ENCODE measurements around the gene HCN3. TPM values are rescaled to one million over a fixed set of nuclear protein-coding genes. Genes with fewer than 3 reads are reported as not detected.
"Not testable (repeated sequence)": the region's sequence is repeated elsewhere in the genome, so short reads cannot be mapped to it uniquely, and the experiment has no call there.

Gene HCN3
- 1.1 and 3.3 TPM in 2 replicates for total RNA-seq (2014; rRNA removed; shearing (Covaris generic))

DNA sequence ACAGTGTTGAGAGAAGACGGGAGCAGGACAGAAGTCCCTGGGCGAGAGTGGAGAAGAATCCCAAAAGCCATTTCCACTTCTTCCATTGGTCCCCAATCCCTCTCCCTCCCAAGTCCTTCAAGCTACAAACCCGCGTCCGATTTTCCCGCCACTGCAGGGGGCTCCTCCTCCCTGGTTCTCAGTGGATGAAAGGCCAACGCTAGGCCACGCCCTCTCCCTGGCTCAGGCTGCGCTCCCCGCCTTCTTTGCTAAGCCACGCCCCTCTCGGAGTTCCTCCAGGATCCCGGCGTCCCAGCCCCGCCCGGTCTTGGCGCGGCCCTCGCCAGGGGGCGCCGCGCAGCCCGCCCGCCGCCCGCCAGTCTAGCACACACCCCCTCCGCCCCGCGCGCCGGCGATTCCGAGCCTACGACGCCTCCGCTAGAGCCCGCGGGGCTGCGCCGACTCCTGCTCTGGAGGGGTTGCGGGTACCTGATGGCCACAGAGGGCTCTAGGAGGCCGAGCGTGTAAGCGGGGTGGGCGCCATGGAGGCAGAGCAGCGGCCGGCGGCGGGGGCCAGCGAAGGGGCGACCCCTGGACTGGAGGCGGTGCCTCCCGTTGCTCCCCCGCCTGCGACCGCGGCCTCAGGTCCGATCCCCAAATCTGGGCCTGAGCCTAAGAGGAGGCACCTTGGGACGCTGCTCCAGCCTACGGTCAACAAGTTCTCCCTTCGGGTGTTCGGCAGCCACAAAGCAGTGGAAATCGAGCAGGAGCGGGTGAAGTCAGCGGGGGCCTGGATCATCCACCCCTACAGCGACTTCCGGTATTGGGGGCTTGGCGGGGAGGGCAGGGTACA lies at the start of gene HCN3:
HCN3 (plus strand) TSS at position 394 of the 832 bp plus-strand sequence; CDS start at position 522, 128 bp downstream.
- in situ Hi-C loops (cut with HindIII; ENCODE audit: low sequenced_read_pairs) = no loop called here
- peak; percentile 99 for DNase-seq (ENCODE audit: low spot score)

DNA sequence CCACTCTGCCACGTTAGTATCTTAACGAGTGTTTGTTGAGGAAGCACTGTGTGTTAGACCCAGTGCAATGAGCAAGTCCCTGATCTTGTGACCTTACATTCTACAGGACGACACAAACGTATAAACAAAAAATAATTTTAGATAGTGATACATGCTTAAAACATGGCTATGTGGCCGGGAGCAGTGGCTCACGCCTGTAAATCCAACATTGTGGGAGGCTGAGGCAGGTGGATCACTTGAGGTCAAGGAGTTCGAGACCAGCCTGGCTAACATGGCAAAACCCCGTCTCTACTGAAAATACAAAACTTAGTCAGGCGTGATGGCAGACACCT lies 49.2 kb upstream of the HCN3 start:
- no peak for DNase-seq (ENCODE audit: low spot score)
- in situ Hi-C loops (cut with HindIII; ENCODE audit: low sequenced_read_pairs) = no loop called here

- in situ Hi-C loops (cut with HindIII; ENCODE audit: low sequenced_read_pairs); DNase-seq (ENCODE audit: low spot score): not testable (repeated sequence)
These were observed 46.0 kb upstream of the HCN3 start for GRCh38 chr1:155231302-155231701.

GRCh38 chr1:155232001-155232978 lies 45.0 kb upstream of the HCN3 start:
- in situ Hi-C loops (cut with HindIII; ENCODE audit: low sequenced_read_pairs); DNase-seq (ENCODE audit: low spot score): not testable (repeated sequence)

DNA sequence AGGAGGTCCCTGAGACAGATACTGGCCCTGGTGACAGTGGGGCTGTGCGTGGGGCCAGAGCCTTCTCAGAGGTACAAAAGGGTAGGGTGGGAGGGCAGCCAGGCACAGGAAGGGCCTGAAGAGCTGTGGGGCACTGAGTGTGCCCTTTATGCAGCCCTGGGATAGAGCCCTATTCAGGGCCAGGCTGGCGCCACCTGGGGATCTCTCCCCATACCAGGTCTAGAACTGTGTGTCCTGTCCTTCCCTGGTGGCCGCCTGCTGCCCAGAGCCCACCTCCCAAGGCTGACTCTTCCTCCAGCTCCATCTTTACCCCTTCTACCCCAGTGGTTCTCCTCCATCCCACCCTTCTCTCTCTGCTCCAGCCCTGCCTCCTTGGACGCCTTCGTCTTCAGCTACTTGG lies 43.8 kb upstream of the HCN3 start:
- DNase-seq (ENCODE audit: low spot score); in situ Hi-C loops (cut with HindIII; ENCODE audit: low sequenced_read_pairs): not testable (repeated sequence)

DNA sequence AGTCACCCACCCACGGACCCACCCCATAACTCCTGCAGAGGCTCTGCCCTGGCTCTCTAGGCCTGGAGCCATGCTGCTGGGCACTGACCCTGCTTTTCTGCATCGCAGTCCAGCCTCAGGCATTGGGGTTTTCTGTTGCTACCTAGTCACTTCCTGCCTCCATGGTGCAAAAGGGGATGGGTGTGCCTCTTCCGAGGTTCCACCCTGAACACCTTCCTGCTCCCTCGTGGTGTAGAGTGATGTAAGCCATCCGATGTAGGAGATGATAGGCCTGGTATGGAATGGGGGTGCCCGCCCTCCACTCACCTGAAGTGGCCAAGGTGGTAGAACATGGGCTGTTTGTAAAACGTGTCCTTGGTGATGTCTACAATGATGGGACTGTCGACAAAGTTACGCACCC lies 41.9 kb upstream of the HCN3 start:
- in situ Hi-C loops (cut with HindIII; ENCODE audit: low sequenced_read_pairs); DNase-seq (ENCODE audit: low spot score): not testable (repeated sequence)

GRCh38 chr1:155236451-155236850 lies 40.8 kb upstream of the HCN3 start:
- DNase-seq (ENCODE audit: low spot score) = no peak
- in situ Hi-C loops (cut with HindIII; ENCODE audit: low sequenced_read_pairs) = no loop called here

- peak; percentile 92 for DNase-seq (ENCODE audit: low spot score)
These were observed 36.1 kb upstream of the HCN3 start for GRCh38 chr1:155241069-155241679.

DNA sequence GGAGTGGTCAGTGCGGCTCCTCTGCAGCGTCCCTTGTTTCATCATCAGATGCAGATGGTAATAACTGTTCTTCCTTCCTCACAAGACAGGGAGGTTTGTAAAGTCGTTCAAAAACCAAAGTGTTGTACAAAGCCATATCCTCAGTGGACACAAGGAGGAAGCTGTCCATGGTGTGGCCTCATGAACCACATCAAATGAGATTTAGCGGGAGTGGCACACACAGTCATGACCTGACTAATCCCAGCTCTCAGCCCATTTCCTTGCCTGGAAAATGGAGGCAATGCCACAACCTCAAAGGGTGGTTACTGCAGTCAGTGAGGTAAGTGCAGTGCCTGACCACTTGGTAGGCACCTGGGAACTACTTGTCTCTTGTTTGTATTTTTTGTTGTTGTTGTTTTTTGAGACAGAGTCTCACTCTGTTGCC lies 35.4 kb upstream of the HCN3 start:
- DNase-seq (ENCODE audit: low spot score) = no peak
- in situ Hi-C loops (cut with HindIII; ENCODE audit: low sequenced_read_pairs) = no loop called here

More at GRCh38 chr1:155241069-155241679, 36.1 kb upstream of the HCN3 start:
- in situ Hi-C loops (cut with HindIII; ENCODE audit: low sequenced_read_pairs) = no loop called here

DNA sequence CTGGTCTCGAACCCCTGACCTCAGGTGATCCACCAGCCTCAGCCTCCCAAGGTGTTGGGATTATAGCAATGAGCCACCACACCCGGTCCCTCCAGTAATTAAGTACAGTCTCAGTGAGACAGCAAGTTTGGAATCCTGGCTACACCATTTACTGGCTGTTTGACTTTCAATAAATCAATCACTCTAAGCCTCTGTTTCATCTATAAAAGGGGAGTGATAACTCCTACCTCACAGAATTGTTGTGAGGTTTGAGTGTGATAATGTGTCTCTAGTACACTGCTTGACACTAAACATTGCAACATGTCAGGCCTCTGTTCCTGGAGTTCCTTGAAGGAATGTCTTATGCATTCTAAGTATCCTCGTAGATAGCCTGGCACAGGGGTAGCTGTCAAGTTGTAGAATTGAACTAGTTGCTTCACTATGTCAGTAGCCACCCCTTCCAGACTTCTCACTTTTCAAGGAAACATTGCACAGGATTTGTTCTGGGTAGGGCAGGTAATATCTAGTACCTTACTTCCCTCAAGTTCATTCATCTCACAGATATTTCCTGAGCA lies 34.4 kb upstream of the HCN3 start:
- in situ Hi-C loops (cut with HindIII; ENCODE audit: low sequenced_read_pairs) = no loop called here
- peak; percentile 16 for DNase-seq (ENCODE audit: low spot score)

DNA sequence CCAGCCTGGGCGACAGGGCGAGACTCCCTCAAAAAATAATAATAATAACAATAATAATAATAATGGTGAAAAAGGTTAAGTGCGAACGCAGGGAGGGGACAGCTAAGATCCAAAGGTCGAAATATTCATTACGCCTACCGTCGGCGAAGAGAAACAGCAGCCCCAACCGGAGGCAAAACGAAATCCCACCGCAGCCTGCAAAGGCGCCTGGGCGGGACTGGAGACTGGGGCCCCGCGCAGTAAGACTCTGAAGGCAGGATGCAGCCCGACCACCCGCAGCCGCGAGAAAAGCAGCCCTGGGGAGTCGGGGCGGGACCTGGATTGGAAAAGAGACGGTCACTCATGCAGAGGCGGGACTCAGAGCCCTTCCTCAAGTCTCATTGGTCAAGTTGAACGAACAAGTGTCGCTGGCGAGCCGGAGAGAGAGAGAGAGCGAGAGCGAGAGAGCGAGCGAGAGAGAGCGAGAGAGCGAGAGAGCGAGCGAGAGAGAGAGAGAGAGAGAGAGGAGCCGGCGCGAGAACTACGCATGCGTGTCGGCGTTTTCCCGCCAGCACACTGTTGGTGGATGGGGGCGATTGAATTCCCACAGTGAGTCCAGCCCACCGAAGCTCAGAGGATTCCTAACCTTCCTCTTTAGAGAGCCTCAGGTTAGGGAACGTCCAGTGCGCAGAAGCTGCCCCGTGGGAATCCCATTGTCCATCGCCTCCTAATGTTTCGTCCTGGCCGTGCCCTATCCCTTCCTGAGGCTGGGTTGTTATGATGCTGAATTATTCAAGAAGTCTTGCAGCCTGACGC lies 32.7 kb upstream of the HCN3 start:
- in situ Hi-C loops (cut with HindIII; ENCODE audit: low sequenced_read_pairs) = no loop called here
- DNase-seq (ENCODE audit: low spot score) = peak; percentile 100

DNA sequence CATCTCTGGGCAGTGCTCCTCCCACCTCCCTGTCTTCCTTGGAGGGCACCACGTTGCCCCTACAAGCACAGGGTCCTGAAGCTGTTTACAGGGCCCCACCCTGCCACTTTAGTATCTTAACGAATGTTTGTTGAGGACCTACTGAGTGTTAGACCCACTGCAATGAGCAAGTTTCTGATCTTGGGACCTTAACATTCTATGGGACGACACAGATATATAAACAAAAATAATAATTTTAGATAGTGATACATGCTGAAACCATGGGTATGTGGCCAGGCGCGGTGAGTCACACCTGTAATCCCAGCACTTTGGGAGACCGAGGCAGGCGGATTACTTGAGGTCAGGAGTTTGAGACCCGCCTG lies 32.1 kb upstream of the HCN3 start:
- in situ Hi-C loops (cut with HindIII; ENCODE audit: low sequenced_read_pairs) = no loop called here
- DNase-seq (ENCODE audit: low spot score) = no peak

- DNase-seq (ENCODE audit: low spot score); in situ Hi-C loops (cut with HindIII; ENCODE audit: low sequenced_read_pairs): not testable (repeated sequence)
These were observed 30.5 kb upstream of the HCN3 start for GRCh38 chr1:155246796-155247195.

DNA sequence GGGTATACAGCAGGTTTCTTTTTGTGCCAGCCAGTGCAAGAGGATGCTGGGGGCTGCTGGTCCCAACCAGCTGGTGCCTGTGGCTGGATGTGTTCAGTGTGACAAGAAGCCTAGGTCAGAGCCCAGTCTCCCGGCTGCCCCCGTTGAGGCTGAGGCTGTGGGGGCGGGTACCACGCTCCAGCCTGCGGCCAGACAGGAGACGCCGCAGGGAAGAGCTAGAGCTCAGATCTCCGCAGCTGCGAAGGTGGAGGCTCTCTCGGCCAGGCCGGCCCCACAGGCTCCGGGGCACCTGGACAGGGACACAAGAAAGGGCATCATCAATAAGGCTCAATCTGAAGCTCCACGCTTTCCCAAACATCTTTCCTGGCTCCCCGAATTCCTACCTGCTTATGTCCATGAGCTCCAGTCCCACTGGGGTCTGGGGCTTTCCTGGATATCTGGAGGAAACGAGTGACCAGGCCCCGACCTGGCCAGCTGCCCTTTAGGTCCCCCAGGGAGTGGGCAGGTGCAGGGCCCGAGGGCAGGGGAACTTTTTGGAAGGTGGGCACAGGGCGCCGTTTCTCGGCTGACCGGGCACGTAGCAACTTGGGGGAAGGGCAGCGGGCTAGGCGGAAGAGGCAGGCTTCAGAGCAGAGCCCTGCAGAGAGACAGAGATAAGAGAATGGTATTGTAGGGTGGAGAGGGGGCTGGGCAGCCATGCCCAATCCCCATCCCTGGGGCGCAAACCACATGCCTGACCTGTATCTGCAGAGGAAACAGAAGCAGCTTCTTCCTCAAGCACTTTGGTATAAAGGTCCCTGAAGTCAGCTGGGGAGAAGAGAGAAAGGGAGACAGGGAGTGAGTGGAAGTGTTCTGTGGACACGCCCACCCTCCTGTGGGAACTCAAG lies 29.4 kb upstream of the HCN3 start:
- no peak for DNase-seq (ENCODE audit: low spot score)
- in situ Hi-C loops (cut with HindIII; ENCODE audit: low sequenced_read_pairs) = no loop called here

GRCh38 chr1:155250246-155250632 lies 27.0 kb upstream of the HCN3 start:
- in situ Hi-C loops (cut with HindIII; ENCODE audit: low sequenced_read_pairs) = no loop called here
- DNase-seq (ENCODE audit: low spot score) = no peak

DNA sequence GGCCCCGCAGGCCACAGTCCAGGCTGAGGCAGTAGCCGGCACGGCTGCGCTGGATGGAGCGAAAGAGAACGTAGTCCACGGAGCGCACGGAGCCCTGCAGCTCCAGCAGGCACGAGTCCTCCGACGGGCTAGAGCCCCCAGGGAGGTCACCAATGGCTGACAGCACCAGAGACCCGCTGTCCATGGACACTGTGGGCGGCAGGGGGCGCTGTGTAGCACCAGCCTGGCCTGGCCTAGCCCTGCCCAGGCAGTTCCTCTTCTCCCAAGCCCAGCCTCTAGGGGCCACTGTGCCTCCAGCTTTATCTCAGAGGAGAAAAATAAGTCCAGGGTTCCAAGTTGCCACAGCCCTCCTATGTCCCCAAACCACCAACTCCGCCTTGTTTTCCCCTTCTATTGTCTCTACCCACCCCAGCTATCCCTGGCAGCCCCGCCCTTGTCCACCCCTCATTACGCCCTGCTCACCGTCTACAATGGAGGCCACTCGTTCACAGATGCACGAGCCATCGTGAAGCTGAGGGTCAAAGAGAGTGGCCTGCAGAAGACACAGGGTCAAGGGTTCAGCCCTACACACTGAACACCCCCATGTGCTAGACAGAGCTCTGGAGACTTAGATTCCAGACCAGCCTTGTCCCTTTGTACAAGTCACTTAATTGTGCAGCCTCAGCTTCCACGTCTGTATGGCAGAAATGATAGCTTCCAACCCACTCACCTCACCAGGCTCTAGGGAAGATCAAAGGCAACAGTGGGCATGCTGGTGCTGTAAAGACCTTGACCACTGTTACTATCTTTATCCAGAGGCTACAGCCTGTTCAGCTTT lies 26.4 kb upstream of the HCN3 start:
- in situ Hi-C loops (cut with HindIII; ENCODE audit: low sequenced_read_pairs) = no loop called here

DNA sequence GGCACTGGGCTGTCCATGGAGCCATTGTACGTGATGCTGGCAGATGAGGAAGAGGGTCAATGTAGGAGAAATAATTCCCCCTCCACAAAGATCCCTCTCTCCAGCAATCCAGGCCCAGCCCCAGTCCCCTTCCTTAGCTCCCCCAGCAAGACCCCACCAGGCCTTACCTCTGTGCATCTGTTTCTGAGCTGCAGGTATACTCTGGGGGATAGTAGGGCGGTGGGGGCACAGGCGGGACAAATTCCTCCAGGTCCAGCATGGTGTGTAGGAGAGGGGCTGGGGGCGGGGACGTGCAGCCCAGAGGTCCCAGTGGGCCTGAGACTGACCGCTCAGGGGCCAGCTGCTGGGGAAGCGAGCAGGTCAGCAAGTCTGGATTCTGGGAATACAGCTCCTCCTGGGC lies 25.7 kb upstream of the HCN3 start:
- DNase-seq (ENCODE audit: low spot score) = no peak
- in situ Hi-C loops (cut with HindIII; ENCODE audit: low sequenced_read_pairs) = no loop called here

More for the DNA sequence above, 26.4 kb upstream of the HCN3 start:
- DNase-seq (ENCODE audit: low spot score) = peak; percentile 96
